Ecto neural progenitor cell (in vitro differentiated cells): Measurements from ENCODE around the gene SOX2.

Experiments
- DNase-seq: peaks from one replicate; pipeline ENCODE4 v3.0.0-alpha.2; 2018; ENCODE audit warnings: low spot score

SOX2 gene

GRCh38 chr3:181704421-181705085, 7.2 kb upstream of the SOX2 start:
- no peak for DNase-seq

- DNase-seq, result no peak
Observed at GRCh38 chr3:181705086-181705480, 6.6 kb upstream of the SOX2 start.

- DNase-seq, result no peak
Observed at GRCh38 chr3:181707980-181708379, 3.7 kb upstream of the SOX2 start.

GRCh38 chr3:181709537-181710279, 2.0 kb upstream of the SOX2 start:
- peak; percentile 88 for DNase-seq

- peak; percentile 83 for DNase-seq
Observed at GRCh38 chr3:181710345-181711291, 1.1 kb upstream of the SOX2 start.

- DNase-seq, result no peak
Observed at GRCh38 chr3:181712226-181712552, 464 bp downstream of the SOX2 start.

GRCh38 chr3:181712553-181713279, 991 bp downstream of the SOX2 start:
- DNase-seq, result no peak

- DNase-seq, result no peak
Observed at GRCh38 chr3:181713280-181713647, 1.5 kb downstream of the SOX2 start.

GRCh38 chr3:181713676-181714612, 2.2 kb downstream of the SOX2 start:
- DNase-seq, result no peak

GRCh38 chr3:181715571-181716340, 4.0 kb downstream of the SOX2 start:
- DNase-seq, result no peak

GRCh38 chr3:181716966-181717365, 5.2 kb downstream of the SOX2 start:
- no peak for DNase-seq

GRCh38 chr3:181717549-181718171, 5.9 kb downstream of the SOX2 start:
- DNase-seq, result no peak

- DNase-seq, result no peak
Observed at GRCh38 chr3:181718369-181718768, 6.6 kb downstream of the SOX2 start.

- no peak for DNase-seq
Observed at GRCh38 chr3:181718987-181719911, 7.5 kb downstream of the SOX2 start.

- no peak for DNase-seq
Observed at GRCh38 chr3:181719991-181720680, 8.4 kb downstream of the SOX2 start.

- DNase-seq, result no peak
Observed at GRCh38 chr3:181721046-181721875, 9.5 kb downstream of the SOX2 start.

GRCh38 chr3:181722156-181722555, 10.4 kb downstream of the SOX2 start:
- DNase-seq, result no peak
